Esophagus muscularis mucosa (tissue), 4 donors: ENCODE measurements around the gene TMEM92.

Experiments used
- EP300 ChIP-seq: sonication (generic); formaldehyde crosslinking; IDR thresholded peaks from one replicate; pipeline ENCODE4 v1.6.1; 2017; ENCODE audit warnings: antibody characterized with exemption
- POLR2A ChIP-seq: fragments of 450-650 bp; IDR thresholded peaks from one replicate; pipeline ENCODE4 v1.6.1; 2017; ENCODE audit warnings: antibody characterized with exemption, moderate library complexity, mild to moderate bottlenecking, low read depth
- POLR2AphosphoS5 ChIP-seq, 2 donors: sonication (generic); formaldehyde crosslinking; IDR thresholded peaks; one replicate each; pipeline ENCODE4 v1.6.1; 2017; ENCODE audit warnings: antibody characterized with exemption in 2 of 2
- TF ChIP-seq, protein P1 (sequence below), 3 experiments: fragments of 200-600 bp in 2 of 3; fragments of 450-650 bp in 1 of 3; sonication (generic) in 2 of 3; IDR thresholded peaks; one replicate each; pipeline ENCODE4 v1.5.1; 2017 to 2019; ENCODE audit warnings: antibody characterized with exemption in 3 of 3, mild to moderate bottlenecking in 2 of 3, moderate library complexity in 1 of 3

DNA sequence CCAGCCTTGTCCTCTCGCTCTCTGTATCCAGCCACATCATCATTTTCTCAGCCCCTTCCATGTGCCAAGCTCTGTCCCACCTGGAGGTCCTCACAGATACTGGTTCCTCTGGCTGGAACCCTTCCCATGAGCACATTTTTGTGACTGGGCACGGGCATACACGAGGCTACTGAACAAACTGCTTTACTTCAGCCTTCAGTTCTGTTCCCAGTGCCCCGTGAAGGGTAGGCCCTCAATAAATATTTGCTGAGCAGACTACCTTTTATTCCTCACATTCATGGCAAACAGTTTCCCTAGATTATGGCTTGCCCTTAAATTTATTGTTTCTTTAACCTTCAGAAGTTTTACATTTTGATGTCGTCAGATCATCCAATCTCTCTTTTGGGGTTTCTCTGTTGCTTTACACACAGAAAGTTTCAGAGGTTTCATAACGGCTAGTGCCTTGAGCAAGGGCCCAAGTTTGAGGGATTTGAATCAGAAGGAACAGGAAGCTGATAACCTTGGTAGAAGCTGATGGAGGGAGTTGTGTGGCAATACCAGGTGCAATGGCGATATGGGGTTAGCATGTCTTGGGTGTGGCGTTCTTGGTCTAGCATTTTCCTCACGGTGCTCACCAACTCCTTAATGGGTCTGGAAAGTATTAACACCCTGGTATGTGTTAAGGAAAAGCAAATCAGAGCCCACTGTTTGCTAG lies 27.8 kb downstream of the TMEM92 start:
- TF ChIP-seq, protein P1, sequence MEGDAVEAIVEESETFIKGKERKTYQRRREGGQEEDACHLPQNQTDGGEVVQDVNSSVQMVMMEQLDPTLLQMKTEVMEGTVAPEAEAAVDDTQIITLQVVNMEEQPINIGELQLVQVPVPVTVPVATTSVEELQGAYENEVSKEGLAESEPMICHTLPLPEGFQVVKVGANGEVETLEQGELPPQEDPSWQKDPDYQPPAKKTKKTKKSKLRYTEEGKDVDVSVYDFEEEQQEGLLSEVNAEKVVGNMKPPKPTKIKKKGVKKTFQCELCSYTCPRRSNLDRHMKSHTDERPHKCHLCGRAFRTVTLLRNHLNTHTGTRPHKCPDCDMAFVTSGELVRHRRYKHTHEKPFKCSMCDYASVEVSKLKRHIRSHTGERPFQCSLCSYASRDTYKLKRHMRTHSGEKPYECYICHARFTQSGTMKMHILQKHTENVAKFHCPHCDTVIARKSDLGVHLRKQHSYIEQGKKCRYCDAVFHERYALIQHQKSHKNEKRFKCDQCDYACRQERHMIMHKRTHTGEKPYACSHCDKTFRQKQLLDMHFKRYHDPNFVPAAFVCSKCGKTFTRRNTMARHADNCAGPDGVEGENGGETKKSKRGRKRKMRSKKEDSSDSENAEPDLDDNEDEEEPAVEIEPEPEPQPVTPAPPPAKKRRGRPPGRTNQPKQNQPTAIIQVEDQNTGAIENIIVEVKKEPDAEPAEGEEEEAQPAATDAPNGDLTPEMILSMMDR (IDR thresholded peaks at IDR 0.05), result no peak
- TF ChIP-seq EP300 (no peak), POLR2A (no peak), POLR2AphosphoS5 (IDR thresholded peaks at IDR 0.05) (no peak)
